Stimulated activated naive CD8-positive, alpha-beta T cell treated with anti-CD3 and anti-CD28 coated beads, Interleukin-15, Interleukin-2, amounts not matched to agents 100 ng/mL and 50 ng/mL, for 24 hours (primary cell): ENCODE measurements around the gene SLC5A10.

Source experiments
- H3K27ac Mint-ChIP-seq: one replicate; pipeline ENCODE4 v1.8.0; 2021; ENCODE audit warnings: mild to moderate bottlenecking, mixed read lengths
- H3K27me3 Mint-ChIP-seq: one replicate; pipeline ENCODE4 v1.8.0; 2021; ENCODE audit warnings: mixed read lengths
- H3K36me3 Mint-ChIP-seq: one replicate; pipeline ENCODE4 v1.8.0; 2021; ENCODE audit warnings: low read depth, mixed read lengths
- H3K4me1 Mint-ChIP-seq: one replicate; pipeline ENCODE4 v1.8.0; 2021; ENCODE audit warnings: low read depth, mixed read lengths
- H3K4me3 Mint-ChIP-seq: one replicate; pipeline ENCODE4 v1.8.0; 2021; ENCODE audit warnings: mild to moderate bottlenecking, mixed read lengths
- H3K9me3 Mint-ChIP-seq: one replicate; pipeline ENCODE4 v1.8.0; 2021; ENCODE audit warnings: mixed read lengths

The SLC5A10 gene

GRCh38 chr17:18932360-18933055 lies 19.5 kb upstream of the SLC5A10 start:
- no peak overlapping the region for H3K27ac Mint-ChIP-seq
- no peak overlapping the region for H3K4me3 Mint-ChIP-seq
- peaks cover 9% of the 10 kb centered on the region for H3K4me1 Mint-ChIP-seq

GRCh38 chr17:18933102-18934058 lies 18.6 kb upstream of the SLC5A10 start:
- no peak overlapping the region for H3K27ac Mint-ChIP-seq
- peaks cover 9% of the 10 kb centered on the region for H3K4me1 Mint-ChIP-seq

More at GRCh38 chr17:18932360-18933055, 19.5 kb upstream of the SLC5A10 start:
- Mint-ChIP-seq H3K27me3 (no peaks in the 10 kb centered on the region), H3K36me3 (peaks cover 24% of the 10 kb centered on the region), H3K9me3 (no peaks in the 10 kb centered on the region)

DNA sequence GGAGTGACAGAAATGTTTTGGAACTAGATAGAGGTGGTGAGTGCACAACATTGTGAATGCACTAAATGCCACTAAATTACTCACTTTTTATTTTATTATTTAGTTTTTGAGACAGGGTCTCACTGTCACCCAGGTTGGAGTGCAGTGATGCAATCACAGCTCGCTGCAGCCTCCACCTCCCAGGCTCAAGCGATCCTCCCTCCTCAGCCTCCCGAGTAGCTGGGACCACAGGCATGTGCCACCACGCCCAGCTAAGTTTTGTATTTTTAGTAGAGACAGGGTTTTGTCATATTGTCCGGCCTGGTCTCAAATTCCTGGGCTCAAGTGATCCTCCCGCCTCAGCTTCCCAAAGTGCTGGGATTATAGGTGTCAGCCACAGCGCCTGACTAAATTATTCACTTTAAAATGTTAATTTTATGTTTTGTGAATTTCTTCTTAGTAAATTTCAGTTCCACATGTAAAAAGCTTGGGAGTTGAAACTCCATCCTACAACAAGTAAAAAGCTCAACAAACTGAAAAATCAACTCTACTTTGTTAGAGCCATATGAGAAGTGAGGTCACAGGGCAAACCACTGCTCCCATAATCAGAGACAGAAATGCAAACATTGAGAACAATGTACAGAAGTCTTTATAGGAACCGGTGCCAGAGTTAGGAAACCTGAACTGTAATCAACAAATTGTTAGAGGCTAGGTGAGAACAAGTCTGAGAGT lies 13.8 kb upstream of the SLC5A10 start:
- Mint-ChIP-seq H3K4me1 (peaks cover 4% of the 10 kb centered on the region), H3K9me3 (no peaks in the 10 kb centered on the region), H3K36me3 (no peaks in the 10 kb centered on the region), H3K4me3 (no peak overlapping the region), H3K27ac (no peak overlapping the region), H3K27me3 (no peaks in the 10 kb centered on the region)

More at GRCh38 chr17:18933102-18934058, 18.6 kb upstream of the SLC5A10 start:
- Mint-ChIP-seq H3K36me3 (peaks cover 20% of the 10 kb centered on the region), H3K4me3 (no peak overlapping the region), H3K27me3 (no peaks in the 10 kb centered on the region), H3K9me3 (no peaks in the 10 kb centered on the region)

- Mint-ChIP-seq H3K36me3 (no peaks in the 10 kb centered on the region), H3K4me3 (no peak overlapping the region), H3K9me3 (no peaks in the 10 kb centered on the region), H3K27ac (no peak overlapping the region), H3K27me3 (no peaks in the 10 kb centered on the region), H3K4me1 (no peaks in the 10 kb centered on the region)
Observed at GRCh38 chr17:18938692-18939023, 13.3 kb upstream of the SLC5A10 start.

DNA sequence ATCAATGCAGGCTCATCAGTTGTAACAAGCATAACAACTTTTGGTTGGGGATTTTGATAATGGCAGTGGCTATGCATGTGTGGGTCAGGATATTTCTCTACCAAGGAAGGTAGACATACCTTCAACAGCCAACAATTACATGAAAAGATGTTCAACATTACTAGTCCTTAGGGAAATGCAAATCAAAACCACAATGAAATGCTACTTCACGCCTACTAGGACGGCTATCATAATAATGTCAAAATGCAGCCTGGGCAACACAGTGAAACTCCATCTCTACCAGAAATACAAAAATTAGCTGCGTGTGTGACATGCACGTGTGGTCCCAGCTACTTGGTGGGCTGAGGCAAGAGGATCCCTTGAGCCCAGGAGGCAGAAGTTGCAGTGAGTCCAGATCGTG lies 7.3 kb upstream of the SLC5A10 start:
- H3K9me3 Mint-ChIP-seq: no peaks in the 10 kb centered on the region
- no peak overlapping the region for H3K27ac Mint-ChIP-seq
- H3K27me3 Mint-ChIP-seq: no peaks in the 10 kb centered on the region
- no peaks in the 10 kb centered on the region for H3K36me3 Mint-ChIP-seq
- no peak overlapping the region for H3K4me3 Mint-ChIP-seq
- peaks cover 10% of the 10 kb centered on the region for H3K4me1 Mint-ChIP-seq

DNA sequence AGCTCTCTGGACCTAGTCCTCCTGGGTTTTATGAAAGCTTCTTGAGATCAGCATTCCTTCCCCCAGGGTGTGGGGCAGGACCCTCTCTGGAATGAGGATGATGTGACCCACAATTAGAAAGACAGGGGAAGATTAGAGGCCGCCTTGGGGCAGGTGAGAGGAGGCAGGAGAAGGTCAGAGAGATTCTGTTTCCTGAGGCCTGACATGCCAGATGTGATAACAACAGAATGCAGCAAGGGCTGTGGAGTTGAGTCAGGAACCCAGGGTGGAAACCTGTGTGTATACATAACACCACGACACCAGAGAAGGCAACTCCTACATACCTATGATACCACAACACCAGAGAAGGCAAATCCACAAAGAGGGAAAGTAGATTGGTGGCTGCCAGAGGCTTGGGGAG lies 5.4 kb upstream of the SLC5A10 start:
- Mint-ChIP-seq H3K27me3 (no peaks in the 10 kb centered on the region), H3K27ac (no peak overlapping the region), H3K36me3 (no peaks in the 10 kb centered on the region), H3K9me3 (no peaks in the 10 kb centered on the region), H3K4me3 (no peak overlapping the region), H3K4me1 (peaks cover 10% of the 10 kb centered on the region)

- H3K4me3 Mint-ChIP-seq: no peak overlapping the region
- no peaks in the 10 kb centered on the region for H3K36me3 Mint-ChIP-seq
- H3K4me1 Mint-ChIP-seq: peaks cover 10% of the 10 kb centered on the region
- H3K27me3 Mint-ChIP-seq: no peaks in the 10 kb centered on the region
- no peak overlapping the region for H3K27ac Mint-ChIP-seq
- no peaks in the 10 kb centered on the region for H3K9me3 Mint-ChIP-seq
Observed at GRCh38 chr17:18947866-18948265, 4.1 kb upstream of the SLC5A10 start.

DNA sequence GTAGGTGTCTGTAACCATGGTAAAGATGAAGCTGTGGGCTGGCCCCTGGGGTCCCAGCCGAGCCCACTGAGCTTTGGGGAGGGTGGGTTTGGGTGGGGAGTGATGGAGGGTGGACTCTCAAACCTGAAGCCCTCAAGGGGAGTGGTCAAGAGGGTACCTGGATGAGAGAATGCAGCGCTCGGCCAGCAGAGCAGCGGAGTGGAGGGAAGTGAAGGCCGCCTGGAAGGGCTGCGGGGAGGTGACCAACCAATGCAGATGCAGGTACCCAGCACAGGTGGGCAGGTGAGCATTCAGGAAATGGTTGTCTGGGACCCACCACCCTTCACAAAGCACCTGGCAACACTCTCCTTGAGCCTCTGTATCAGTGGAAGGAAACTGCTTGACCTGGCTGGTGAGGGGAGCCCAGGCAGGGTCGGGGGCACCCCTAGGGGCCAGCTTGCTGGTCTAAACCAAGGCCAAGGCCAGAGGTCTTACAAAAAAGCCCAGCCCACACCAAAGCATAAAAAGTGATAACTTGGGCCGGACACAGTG lies 3.4 kb upstream of the SLC5A10 start:
- Mint-ChIP-seq H3K4me1 (peaks cover 10% of the 10 kb centered on the region), H3K27ac (no peak overlapping the region), H3K9me3 (no peaks in the 10 kb centered on the region), H3K4me3 (no peak overlapping the region), H3K27me3 (no peaks in the 10 kb centered on the region), H3K36me3 (no peaks in the 10 kb centered on the region)

- Mint-ChIP-seq H3K4me3 (no peak overlapping the region), H3K4me1 (peaks cover 9% of the 10 kb centered on the region), H3K36me3 (no peaks in the 10 kb centered on the region), H3K27me3 (no peaks in the 10 kb centered on the region), H3K27ac (no peak overlapping the region), H3K9me3 (no peaks in the 10 kb centered on the region)
Observed at GRCh38 chr17:18949566-18949965, 2.4 kb upstream of the SLC5A10 start.

DNA sequence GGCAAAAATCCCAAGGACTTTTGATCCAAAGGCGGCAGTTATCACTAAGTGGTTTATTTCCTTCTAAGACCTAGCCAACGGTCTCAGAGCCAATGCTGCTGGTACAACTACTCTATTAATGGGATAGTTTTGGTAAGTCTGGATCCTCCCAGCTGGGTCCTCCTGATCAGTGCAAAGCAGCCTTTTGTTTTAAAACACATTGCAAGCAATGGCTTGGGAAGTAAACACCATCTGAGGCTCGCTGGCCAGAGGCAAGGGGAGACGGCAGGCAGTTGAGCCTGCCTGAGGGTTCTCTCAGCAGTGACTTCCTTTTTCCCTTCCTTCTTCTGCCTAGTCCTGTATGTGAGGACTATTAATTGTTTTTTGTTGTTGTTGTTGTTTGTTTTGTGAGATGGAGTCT lies 1.6 kb upstream of the SLC5A10 start:
- no peak overlapping the region for H3K4me3 Mint-ChIP-seq
- no peaks in the 10 kb centered on the region for H3K36me3 Mint-ChIP-seq
- H3K4me1 Mint-ChIP-seq: peaks cover 8% of the 10 kb centered on the region
- H3K27ac Mint-ChIP-seq: no peak overlapping the region
- no peaks in the 10 kb centered on the region for H3K9me3 Mint-ChIP-seq
- H3K27me3 Mint-ChIP-seq: no peaks in the 10 kb centered on the region

- no peaks in the 10 kb centered on the region for H3K9me3 Mint-ChIP-seq
- H3K36me3 Mint-ChIP-seq: no peaks in the 10 kb centered on the region
- no peaks in the 10 kb centered on the region for H3K27me3 Mint-ChIP-seq
- H3K27ac Mint-ChIP-seq: no peak overlapping the region
- H3K4me3 Mint-ChIP-seq: no peak overlapping the region
- peaks cover 13% of the 10 kb centered on the region for H3K4me1 Mint-ChIP-seq
Observed at GRCh38 chr17:18950944-18951905, 740 bp upstream of the SLC5A10 start.

GRCh38 chr17:18953231-18953728 lies 1.3 kb downstream of the SLC5A10 start:
- Mint-ChIP-seq H3K36me3 (no peaks in the 10 kb centered on the region), H3K4me1 (peaks cover 19% of the 10 kb centered on the region), H3K27ac (no peak overlapping the region), H3K27me3 (no peaks in the 10 kb centered on the region), H3K9me3 (no peaks in the 10 kb centered on the region), H3K4me3 (no peak overlapping the region)

GRCh38 chr17:18954321-18954720 lies 2.4 kb downstream of the SLC5A10 start:
- Mint-ChIP-seq H3K27ac (no peak overlapping the region), H3K4me1 (peaks cover 19% of the 10 kb centered on the region), H3K9me3 (no peaks in the 10 kb centered on the region), H3K27me3 (no peaks in the 10 kb centered on the region), H3K36me3 (no peaks in the 10 kb centered on the region), H3K4me3 (no peak overlapping the region)

DNA sequence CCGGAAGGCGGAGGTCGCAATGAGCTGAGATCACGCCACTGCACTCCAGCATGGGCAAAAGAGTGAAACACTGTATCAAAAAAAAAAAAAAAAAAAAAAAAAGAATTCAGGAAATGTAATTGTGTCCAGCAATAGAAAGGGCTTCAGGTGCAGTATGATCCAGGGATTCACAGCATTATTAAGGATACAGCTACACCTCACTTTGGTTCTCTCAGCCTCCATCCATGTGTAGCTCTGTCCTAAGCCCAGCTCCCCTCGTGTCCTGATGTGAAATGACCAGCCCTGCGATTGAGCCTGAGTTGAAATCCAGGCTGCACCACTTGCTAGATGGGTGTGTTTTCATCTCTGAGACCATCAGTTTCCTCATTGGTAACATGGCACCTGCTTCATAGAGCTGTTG lies 3.0 kb downstream of the SLC5A10 start:
- no peaks in the 10 kb centered on the region for H3K9me3 Mint-ChIP-seq
- no peaks in the 10 kb centered on the region for H3K36me3 Mint-ChIP-seq
- no peak overlapping the region for H3K27ac Mint-ChIP-seq
- peaks cover 19% of the 10 kb centered on the region for H3K4me1 Mint-ChIP-seq
- no peaks in the 10 kb centered on the region for H3K27me3 Mint-ChIP-seq
- no peak overlapping the region for H3K4me3 Mint-ChIP-seq
